Measurements from ENCODE around the gene CAMK1. TPM values are rescaled to one million over a fixed set of nuclear protein-coding genes. Genes with fewer than 3 reads are reported as not detected.

CAMK1 gene
- total RNA-seq, 1 donor from 2014 or later = 82.9 TPM

GRCh38 chr3:9781978-9782603 lies 12.3 kb upstream of the CAMK1 start:
- H3K36me3 ChIP-seq = peaks cover 46 to 68% of the 10 kb centered on the region in 2 donors
- intact Hi-C loops (cut with DNase I) = no loop called here
- H3K4me3 ChIP-seq = no peak overlapping the region
- DNase-seq (ENCODE audit: low spot score in 2 of 2) = no peak
- TF ChIP-seq CTCF (IDR thresholded peaks at IDR 0.05) = no peak
- no peak overlapping the region for H3K27ac ChIP-seq
- no peaks in the 10 kb centered on the region for H3K4me1 ChIP-seq
- H3K27me3 ChIP-seq = no peaks in the 10 kb centered on the region
- H3K9me3 ChIP-seq = no peaks in the 10 kb centered on the region

- Histone ChIP-seq H3K36me3 (peaks cover 42 to 64% of the 10 kb centered on the region in 2 donors), H3K4me3 (no peak overlapping the region)
- TF ChIP-seq CTCF (IDR thresholded peaks at IDR 0.05) = no peak
These were observed 11.8 kb upstream of the CAMK1 start for GRCh38 chr3:9781551-9781950.

GRCh38 chr3:9780910-9781309 lies 11.2 kb upstream of the CAMK1 start:
- peaks cover 38 to 58% of the 10 kb centered on the region in 2 donors for H3K36me3 ChIP-seq
- TF ChIP-seq CTCF (IDR thresholded peaks at IDR 0.05) = no peak

More at GRCh38 chr3:9781551-9781950, 11.8 kb upstream of the CAMK1 start:
- H3K27ac ChIP-seq = no peak overlapping the region
- no peaks in the 10 kb centered on the region for H3K27me3 ChIP-seq
- intact Hi-C loops (cut with DNase I) = no loop called here
- H3K9me3 ChIP-seq = no peaks in the 10 kb centered on the region
- no peak for DNase-seq (ENCODE audit: low spot score in 2 of 2)
- no peaks in the 10 kb centered on the region for H3K4me1 ChIP-seq

GRCh38 chr3:9780458-9780812 lies 10.7 kb upstream of the CAMK1 start:
- intact Hi-C loops (cut with DNase I) = no loop called here
- Histone ChIP-seq H3K4me3 (no peak overlapping the region), H3K9me3 (no peaks in the 10 kb centered on the region), H3K27me3 (no peaks in the 10 kb centered on the region), H3K27ac (no peak overlapping the region), H3K36me3 (peaks cover 38 to 56% of the 10 kb centered on the region in 2 donors), H3K4me1 (no peaks in the 10 kb centered on the region)
- no peak for TF ChIP-seq CTCF (IDR thresholded peaks at IDR 0.05)
- DNase-seq (ENCODE audit: low spot score in 2 of 2) = no peak

More at GRCh38 chr3:9780910-9781309, 11.2 kb upstream of the CAMK1 start:
- no peak for DNase-seq (ENCODE audit: low spot score in 2 of 2)
- H3K4me1 ChIP-seq = no peaks in the 10 kb centered on the region
- H3K27ac ChIP-seq = no peak overlapping the region
- H3K27me3 ChIP-seq = no peaks in the 10 kb centered on the region
- intact Hi-C loops (cut with DNase I) = no loop called here
- H3K4me3 ChIP-seq = no peak overlapping the region
- H3K9me3 ChIP-seq = no peaks in the 10 kb centered on the region

- H3K4me3 ChIP-seq = no peak overlapping the region
- no peak for TF ChIP-seq CTCF (IDR thresholded peaks at IDR 0.05)
- H3K4me1 ChIP-seq = no peaks in the 10 kb centered on the region
- H3K27ac ChIP-seq = no peak overlapping the region
- no peaks in the 10 kb centered on the region for H3K9me3 ChIP-seq
- no peaks in the 10 kb centered on the region for H3K27me3 ChIP-seq
- peaks cover 33 to 51% of the 10 kb centered on the region in 2 donors for H3K36me3 ChIP-seq
- peak in 1 of 2 donors; percentile 69 for DNase-seq (ENCODE audit: low spot score in 2 of 2)
- intact Hi-C loops (cut with DNase I) = no loop called here
These were observed 10.1 kb upstream of the CAMK1 start for GRCh38 chr3:9779721-9780457.
